ENCODE results near the gene EHBP1L1.

EHBP1L1 gene

GRCh38 chr11:65580031-65580692 is 4.3 kb downstream of the EHBP1L1 start:
- no peak for DNase-seq

- no peak for DNase-seq
Observed at GRCh38 chr11:65580756-65581155, 4.9 kb downstream of the EHBP1L1 start.

- no peak for DNase-seq
Observed at GRCh38 chr11:65581928-65582327, 6.1 kb downstream of the EHBP1L1 start.

- DNase-seq: no peak
Observed at GRCh38 chr11:65583589-65583988, 7.7 kb downstream of the EHBP1L1 start.

- no peak for DNase-seq
Observed at GRCh38 chr11:65584106-65584505, 8.3 kb downstream of the EHBP1L1 start.

- DNase-seq: no peak
Observed at GRCh38 chr11:65584723-65585171, 8.9 kb downstream of the EHBP1L1 start.

- no peak for DNase-seq
Observed at GRCh38 chr11:65585396-65586246, 9.8 kb downstream of the EHBP1L1 start.

GRCh38 chr11:65586247-65586630 is 10.4 kb downstream of the EHBP1L1 start:
- no peak for DNase-seq

GRCh38 chr11:65586676-65587075 is 10.8 kb downstream of the EHBP1L1 start:
- DNase-seq: no peak

GRCh38 chr11:65588199-65589054 is 12.6 kb downstream of the EHBP1L1 start:
- peak; percentile 65 for DNase-seq

- no peak for DNase-seq
Observed at GRCh38 chr11:65589444-65590239, 13.8 kb downstream of the EHBP1L1 start.

GRCh38 chr11:65590240-65590738 is 14.4 kb downstream of the EHBP1L1 start:
- DNase-seq: no peak

GRCh38 chr11:65591939-65592857 is 16.3 kb downstream of the EHBP1L1 start:
- no peak for DNase-seq

- no peak for DNase-seq
Observed at GRCh38 chr11:65592858-65593517, 17.1 kb downstream of the EHBP1L1 start.

- no peak for DNase-seq
Observed at GRCh38 chr11:65593518-65594414, 17.9 kb downstream of the EHBP1L1 start.

- DNase-seq: no peak
Observed at GRCh38 chr11:65595131-65595530, 19.3 kb downstream of the EHBP1L1 start.

- DNase-seq: no peak
Observed at GRCh38 chr11:65595543-65596281, 19.9 kb downstream of the EHBP1L1 start, which contains the start of gene KCNK7. Gene KCNK7, minus strand, starts transcription at chr11:65595800. Its CDS starts 28 bp downstream, at chr11:65595772.

GRCh38 chr11:65596520-65596919 is 20.7 kb downstream of the EHBP1L1 start:
- DNase-seq: no peak
